ENCODE data around the gene MROH9. TPM values are rescaled to one million over a fixed set of nuclear protein-coding genes. Genes with fewer than 3 reads are reported as not detected.

The MROH9 gene
- total RNA-seq, 1 donor from 2014 or later, result not detected

DNA sequence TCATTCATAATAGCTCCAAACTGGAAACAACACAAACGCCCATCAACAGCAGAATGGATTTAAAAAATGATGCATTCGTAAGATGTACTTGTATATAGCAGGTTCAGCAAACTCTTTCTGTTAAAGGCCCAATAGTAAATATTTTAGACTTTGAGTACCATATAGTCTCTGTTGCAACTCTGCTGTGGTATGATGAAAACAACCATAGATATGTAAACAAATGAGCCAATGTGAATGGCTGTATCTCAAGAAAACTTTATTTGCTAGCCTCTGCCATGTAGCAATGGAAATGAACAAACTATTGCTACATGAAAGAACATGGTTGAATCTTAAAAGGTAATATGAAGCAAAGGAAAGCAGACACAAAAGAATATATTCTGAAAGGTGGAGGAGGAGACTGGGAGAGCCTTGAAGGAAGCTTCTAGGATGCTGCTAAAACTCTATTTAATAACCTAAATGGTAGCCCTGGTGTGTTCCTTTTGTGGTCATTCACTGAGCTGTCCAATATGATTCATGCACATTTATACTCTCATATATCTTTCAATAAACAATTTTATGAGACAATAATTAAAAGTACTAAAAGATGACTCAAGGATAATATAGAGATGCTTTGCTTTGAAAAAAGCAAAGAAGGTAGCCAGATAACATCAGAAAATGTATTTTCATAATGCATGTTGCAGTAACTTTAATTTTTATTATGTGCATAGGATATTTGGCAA, 126.2 kb downstream of the MROH9 start:
- H3K9me3 Mint-ChIP-seq, result no peaks in the 10 kb centered on the region
- no peaks in the 10 kb centered on the region for H3K4me1 Mint-ChIP-seq (ENCODE audit: low read depth)
- H3K36me3 Mint-ChIP-seq (ENCODE audit: low read depth), result no peaks in the 10 kb centered on the region
- intact Hi-C loops (cut with micrococcal nuclease), result no loop called here
- DNase-seq (ENCODE audit: low spot score), result no peak
- H3K27ac Mint-ChIP-seq, result no peak overlapping the region
- H3K4me3 Mint-ChIP-seq, result no peak overlapping the region
- H3K27me3 Mint-ChIP-seq (ENCODE audit: insufficient read depth), result no peaks in the 10 kb centered on the region

DNA sequence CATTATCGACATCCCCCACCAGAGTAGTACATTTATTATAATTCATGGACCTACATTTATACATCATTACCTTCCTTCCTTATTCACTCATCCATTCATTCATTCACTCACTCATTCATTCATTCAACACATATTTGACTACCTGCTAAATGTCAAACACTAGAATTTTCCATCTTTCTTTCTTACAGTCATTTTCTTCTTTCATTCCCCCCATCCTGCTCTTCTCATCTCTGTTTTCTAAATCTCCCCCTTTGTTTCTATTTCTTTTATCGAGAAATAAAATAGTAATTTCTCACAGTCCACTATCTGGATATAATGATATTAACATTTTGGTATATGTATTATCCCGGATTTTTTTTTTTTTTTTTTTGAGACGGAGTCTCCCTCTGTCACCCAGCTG, 127.6 kb downstream of the MROH9 start:
- Mint-ChIP-seq H3K4me1 (ENCODE audit: low read depth) (no peaks in the 10 kb centered on the region), H3K4me3 (no peak overlapping the region), H3K9me3 (no peaks in the 10 kb centered on the region), H3K27me3 (ENCODE audit: insufficient read depth) (no peaks in the 10 kb centered on the region), H3K27ac (no peak overlapping the region), H3K36me3 (ENCODE audit: low read depth) (no peaks in the 10 kb centered on the region)
- no peak for DNase-seq (ENCODE audit: low spot score)
- intact Hi-C loops (cut with micrococcal nuclease), result no loop called here

DNA sequence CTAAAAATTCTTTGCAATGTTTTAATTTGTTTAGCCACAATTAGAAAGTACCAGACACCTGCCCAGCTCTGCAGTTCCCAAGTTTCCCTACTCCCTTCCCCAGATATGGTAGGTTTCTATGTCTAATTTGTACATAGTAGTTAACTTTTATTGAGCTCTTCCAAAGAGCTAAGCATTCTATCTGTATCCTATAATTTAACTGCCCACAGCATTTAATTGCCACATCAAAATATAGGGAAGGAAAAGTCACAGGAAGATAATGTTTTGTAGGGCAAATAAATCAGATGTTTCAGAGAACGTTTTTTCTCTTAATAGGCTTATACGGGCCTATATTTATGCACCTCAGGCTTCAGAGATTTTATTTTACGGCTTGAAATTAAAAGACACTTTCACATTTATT, 139.7 kb downstream of the MROH9 start:
- H3K9me3 Mint-ChIP-seq, result no peaks in the 10 kb centered on the region

DNA sequence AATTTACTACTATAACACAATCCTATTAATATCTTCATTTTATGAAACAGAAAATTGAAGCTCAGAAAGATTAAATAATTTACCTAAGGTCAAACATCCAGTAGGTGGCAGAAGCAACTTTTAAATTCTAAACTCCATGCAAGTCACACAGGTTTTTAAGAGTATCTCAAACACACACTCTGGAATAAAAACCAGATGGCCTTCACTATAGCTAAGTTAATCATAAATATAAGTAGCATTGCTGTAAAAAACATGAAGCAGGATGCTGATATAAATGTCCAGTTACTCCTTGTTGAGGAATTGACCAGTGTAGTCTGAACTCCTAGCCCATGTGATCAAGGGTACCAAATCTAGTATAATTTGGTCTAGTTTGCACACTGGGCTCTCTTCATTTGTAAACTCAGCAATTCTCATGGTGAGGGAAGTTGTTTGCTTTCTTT, 146.0 kb downstream of the MROH9 start:
- no peak for DNase-seq (ENCODE audit: low spot score)
- H3K27ac Mint-ChIP-seq, result no peak overlapping the region
- H3K36me3 Mint-ChIP-seq (ENCODE audit: low read depth), result no peaks in the 10 kb centered on the region
- H3K4me3 Mint-ChIP-seq, result no peak overlapping the region
- peaks cover 2% of the 10 kb centered on the region for H3K27me3 Mint-ChIP-seq (ENCODE audit: insufficient read depth)
- H3K9me3 Mint-ChIP-seq, result no peaks in the 10 kb centered on the region
- no peaks in the 10 kb centered on the region for H3K4me1 Mint-ChIP-seq (ENCODE audit: low read depth)
- intact Hi-C loops (cut with micrococcal nuclease), result loop anchor here (10.0 kb wide), 1 partner anchor 233 kb away; the partner anchor contains the start of gene FMO4

More for the DNA sequence above, 139.7 kb downstream of the MROH9 start:
- H3K4me3 Mint-ChIP-seq, result no peak overlapping the region
- no peak overlapping the region for H3K27ac Mint-ChIP-seq
- no peak for DNase-seq (ENCODE audit: low spot score)
- no peaks in the 10 kb centered on the region for H3K4me1 Mint-ChIP-seq (ENCODE audit: low read depth)
- no peaks in the 10 kb centered on the region for H3K36me3 Mint-ChIP-seq (ENCODE audit: low read depth)
- intact Hi-C loops (cut with micrococcal nuclease), result no loop called here
- no peaks in the 10 kb centered on the region for H3K27me3 Mint-ChIP-seq (ENCODE audit: insufficient read depth)

DNA sequence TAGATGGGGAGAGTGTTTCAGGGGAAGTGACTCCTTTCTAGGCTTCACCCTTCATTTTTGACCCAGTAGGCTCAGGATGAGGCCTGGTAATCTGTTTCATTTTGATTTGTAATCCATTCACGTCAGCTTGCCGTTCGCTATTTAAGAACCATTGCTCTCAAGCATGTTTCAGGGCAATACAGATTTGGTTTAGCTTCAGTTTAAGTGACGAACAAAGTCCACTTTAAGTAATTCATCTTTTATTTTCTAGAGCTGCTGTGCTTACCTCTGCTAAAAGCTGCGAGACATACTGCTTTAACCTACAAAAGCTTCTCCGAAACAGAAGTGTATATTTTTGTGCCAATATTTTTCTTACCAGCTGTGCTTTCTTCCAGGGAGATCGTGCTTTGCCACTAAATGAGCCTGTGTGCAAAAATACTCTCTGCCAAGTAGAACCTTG, 146.4 kb downstream of the MROH9 start:
- intact Hi-C loops (cut with micrococcal nuclease), result loop anchor here (10.0 kb wide), 1 partner anchor 233 kb away; the partner anchor contains the start of gene FMO4
- Mint-ChIP-seq H3K36me3 (ENCODE audit: low read depth) (no peaks in the 10 kb centered on the region), H3K27ac (no peak overlapping the region), H3K9me3 (no peaks in the 10 kb centered on the region), H3K27me3 (ENCODE audit: insufficient read depth) (peaks cover 2% of the 10 kb centered on the region), H3K4me1 (ENCODE audit: low read depth) (no peaks in the 10 kb centered on the region), H3K4me3 (no peak overlapping the region)
- DNase-seq (ENCODE audit: low spot score), result no peak

DNA sequence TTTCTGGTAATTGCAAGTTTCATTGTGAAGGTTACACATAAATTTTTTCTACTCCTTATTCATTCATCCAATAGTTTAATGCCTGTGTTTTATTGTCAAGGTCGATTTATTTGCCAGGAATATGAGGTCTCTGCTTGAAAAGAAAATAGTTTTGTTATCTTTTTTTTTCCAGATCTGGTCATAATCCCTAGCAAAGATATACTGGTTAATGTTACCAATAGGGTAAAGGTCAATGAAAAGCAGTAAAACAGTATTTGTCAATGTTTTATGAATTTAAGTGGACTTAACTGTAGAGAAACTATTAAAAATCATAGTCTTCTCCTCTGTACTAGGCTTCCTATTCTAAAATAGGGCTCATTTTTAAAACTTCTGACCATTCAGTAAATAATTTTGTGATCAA, 147.3 kb downstream of the MROH9 start:
- H3K36me3 Mint-ChIP-seq (ENCODE audit: low read depth), result no peaks in the 10 kb centered on the region
- H3K9me3 Mint-ChIP-seq, result no peaks in the 10 kb centered on the region
- H3K27ac Mint-ChIP-seq, result no peak overlapping the region
- H3K4me3 Mint-ChIP-seq, result no peak overlapping the region
- intact Hi-C loops (cut with micrococcal nuclease), result loop anchor here (10.0 kb wide), 1 partner anchor 232 kb away; the partner anchor contains the start of gene FMO4
- no peak for DNase-seq (ENCODE audit: low spot score)
- H3K4me1 Mint-ChIP-seq (ENCODE audit: low read depth), result no peaks in the 10 kb centered on the region
- peaks cover 2% of the 10 kb centered on the region for H3K27me3 Mint-ChIP-seq (ENCODE audit: insufficient read depth)

DNA sequence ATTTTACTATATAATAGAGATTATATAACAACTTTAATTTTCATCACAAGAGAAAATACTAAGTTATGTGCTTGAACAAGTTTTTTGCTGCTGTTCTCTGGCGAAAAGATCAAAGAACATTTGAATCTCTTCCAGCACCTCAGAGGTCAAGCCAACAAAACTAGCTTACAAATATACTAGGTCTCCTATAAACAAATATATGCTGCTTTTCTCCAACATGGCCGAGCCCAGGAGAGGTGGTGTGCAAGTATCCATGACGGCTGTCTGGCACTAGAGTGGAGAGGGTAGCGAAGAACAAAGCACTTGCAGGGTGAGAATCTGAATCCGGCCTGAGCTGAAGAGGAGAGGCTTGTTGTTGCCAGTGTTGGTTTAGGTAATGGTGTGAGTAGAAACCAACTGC, 147.9 kb downstream of the MROH9 start:
- no peak overlapping the region for H3K27ac Mint-ChIP-seq
- H3K36me3 Mint-ChIP-seq (ENCODE audit: low read depth), result no peaks in the 10 kb centered on the region
- H3K27me3 Mint-ChIP-seq (ENCODE audit: insufficient read depth), result peaks cover 2% of the 10 kb centered on the region
- DNase-seq (ENCODE audit: low spot score), result no peak
- no peak overlapping the region for H3K4me3 Mint-ChIP-seq
- no peaks in the 10 kb centered on the region for H3K9me3 Mint-ChIP-seq
- intact Hi-C loops (cut with micrococcal nuclease), result loop anchor here (10.0 kb wide), 1 partner anchor 232 kb away; the partner anchor contains the start of gene FMO4
- H3K4me1 Mint-ChIP-seq (ENCODE audit: low read depth), result no peaks in the 10 kb centered on the region

DNA sequence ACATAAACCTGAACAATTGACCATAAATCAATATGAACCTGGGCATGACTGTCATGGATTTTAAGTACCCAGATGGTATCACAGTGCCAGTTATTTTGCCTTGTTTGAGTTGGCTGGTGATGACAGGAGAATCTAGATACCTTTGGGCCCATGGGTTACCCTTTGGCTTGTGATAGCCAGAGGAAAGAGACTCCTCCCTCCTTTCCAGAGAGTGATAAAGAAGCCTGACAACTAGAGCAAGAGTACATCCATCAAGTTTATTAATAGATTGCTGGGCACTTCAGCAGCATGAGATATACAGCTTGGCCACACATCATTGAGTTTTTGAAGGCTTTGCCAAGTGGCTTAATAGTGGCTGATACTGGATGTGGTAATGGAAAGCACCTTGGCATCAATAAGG, 148.8 kb downstream of the MROH9 start:
- no peak overlapping the region for H3K4me3 Mint-ChIP-seq
- no peaks in the 10 kb centered on the region for H3K36me3 Mint-ChIP-seq (ENCODE audit: low read depth)
- no peak overlapping the region for H3K27ac Mint-ChIP-seq
- DNase-seq (ENCODE audit: low spot score), result no peak
- H3K9me3 Mint-ChIP-seq, result no peaks in the 10 kb centered on the region
- intact Hi-C loops (cut with micrococcal nuclease), result loop anchor here (10.0 kb wide), 1 partner anchor 231 kb away; the partner anchor contains the start of gene FMO4
- H3K27me3 Mint-ChIP-seq (ENCODE audit: insufficient read depth), result peaks cover 2% of the 10 kb centered on the region
- no peaks in the 10 kb centered on the region for H3K4me1 Mint-ChIP-seq (ENCODE audit: low read depth)

DNA sequence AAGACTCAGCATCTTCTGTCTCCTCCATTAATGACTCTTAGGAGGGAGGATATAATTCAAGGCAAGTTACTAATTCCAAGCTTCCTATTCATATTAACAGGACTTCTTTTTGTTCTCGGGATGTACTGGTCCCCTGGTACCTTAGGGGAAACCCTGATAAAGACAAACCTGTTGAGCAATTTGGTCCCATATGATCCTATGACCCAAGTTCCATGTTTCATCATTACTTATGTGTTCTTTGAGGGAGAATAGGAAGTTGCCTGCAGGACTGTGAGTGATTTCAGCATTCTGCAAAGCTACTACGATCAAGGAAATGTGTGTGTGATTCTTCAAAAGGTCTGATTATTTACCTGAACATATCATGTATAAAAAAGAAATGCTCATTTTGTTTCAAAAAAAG, 149.5 kb downstream of the MROH9 start:
- no peaks in the 10 kb centered on the region for H3K9me3 Mint-ChIP-seq
- no peaks in the 10 kb centered on the region for H3K36me3 Mint-ChIP-seq (ENCODE audit: low read depth)
- H3K27me3 Mint-ChIP-seq (ENCODE audit: insufficient read depth), result peaks cover 2% of the 10 kb centered on the region
- no peak for DNase-seq (ENCODE audit: low spot score)
- H3K27ac Mint-ChIP-seq, result no peak overlapping the region
- H3K4me3 Mint-ChIP-seq, result no peak overlapping the region
- no peaks in the 10 kb centered on the region for H3K4me1 Mint-ChIP-seq (ENCODE audit: low read depth)
- intact Hi-C loops (cut with micrococcal nuclease), result loop anchor here (10.0 kb wide), 1 partner anchor 230 kb away; the partner anchor contains the start of gene FMO4

DNA sequence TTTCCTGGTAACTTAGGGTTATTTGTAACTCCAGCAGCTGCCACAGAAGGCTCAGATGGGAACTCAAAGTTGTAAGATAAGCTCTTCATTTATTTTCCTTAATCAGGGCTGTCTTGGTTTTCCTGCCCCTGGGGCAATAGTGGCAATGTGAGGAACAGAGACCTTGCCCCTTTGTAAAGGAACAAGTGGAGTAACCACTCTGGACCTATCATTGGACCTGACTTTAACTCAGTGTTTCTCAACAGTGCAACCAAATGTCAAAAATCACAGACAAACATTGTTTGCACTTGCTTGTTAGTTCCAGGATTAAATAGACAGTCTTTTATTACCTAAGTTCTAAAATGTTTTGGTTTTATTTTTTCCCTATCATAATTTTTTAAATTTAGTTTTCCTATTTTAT, 152.6 kb downstream of the MROH9 start:
- Mint-ChIP-seq H3K27me3 (ENCODE audit: insufficient read depth) (peaks cover 2% of the 10 kb centered on the region), H3K4me1 (ENCODE audit: low read depth) (no peaks in the 10 kb centered on the region), H3K4me3 (no peak overlapping the region), H3K36me3 (ENCODE audit: low read depth) (no peaks in the 10 kb centered on the region), H3K9me3 (no peaks in the 10 kb centered on the region), H3K27ac (no peak overlapping the region)
- intact Hi-C loops (cut with micrococcal nuclease), result loop anchor here (10.0 kb wide), 1 partner anchor 227 kb away; the partner anchor contains the start of gene FMO4
- DNase-seq (ENCODE audit: low spot score), result no peak

DNA sequence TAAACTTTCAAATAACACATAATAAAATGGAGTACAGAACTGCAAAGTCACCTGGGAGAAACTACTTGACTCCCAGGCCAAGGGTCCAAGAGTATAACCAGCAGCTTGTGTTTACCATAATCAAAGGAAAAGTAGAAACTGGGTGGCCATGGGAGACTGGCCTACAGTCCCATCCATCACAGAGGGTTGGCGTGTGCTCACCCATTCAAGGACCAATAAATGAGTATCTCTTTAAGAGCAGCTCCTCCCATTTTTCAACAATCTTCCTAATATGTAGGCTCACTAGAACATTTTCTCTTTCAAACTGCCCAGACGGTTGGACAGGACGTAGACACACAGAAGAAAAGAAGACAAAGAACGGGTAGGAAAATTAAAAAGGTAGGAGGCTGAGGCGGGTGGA, 155.3 kb downstream of the MROH9 start, which contains the start of gene FMO3:
Gene FMO3, plus strand, starts transcription at position 302 of the 400 bp plus-strand sequence. CDS start 1,754 bp downstream, outside the sequence.
- H3K36me3 Mint-ChIP-seq (ENCODE audit: low read depth), result no peaks in the 10 kb centered on the region
- H3K27me3 Mint-ChIP-seq (ENCODE audit: insufficient read depth), result peaks cover 2% of the 10 kb centered on the region
- intact Hi-C loops (cut with micrococcal nuclease), result no loop called here
- H3K4me1 Mint-ChIP-seq (ENCODE audit: low read depth), result no peaks in the 10 kb centered on the region
- no peak for DNase-seq (ENCODE audit: low spot score)
- no peak within 1 kb of the TSS for H3K4me3 Mint-ChIP-seq
- H3K9me3 Mint-ChIP-seq, result no peaks in the 10 kb centered on the region
- H3K27ac Mint-ChIP-seq, result no peak within 1 kb of the TSS

DNA sequence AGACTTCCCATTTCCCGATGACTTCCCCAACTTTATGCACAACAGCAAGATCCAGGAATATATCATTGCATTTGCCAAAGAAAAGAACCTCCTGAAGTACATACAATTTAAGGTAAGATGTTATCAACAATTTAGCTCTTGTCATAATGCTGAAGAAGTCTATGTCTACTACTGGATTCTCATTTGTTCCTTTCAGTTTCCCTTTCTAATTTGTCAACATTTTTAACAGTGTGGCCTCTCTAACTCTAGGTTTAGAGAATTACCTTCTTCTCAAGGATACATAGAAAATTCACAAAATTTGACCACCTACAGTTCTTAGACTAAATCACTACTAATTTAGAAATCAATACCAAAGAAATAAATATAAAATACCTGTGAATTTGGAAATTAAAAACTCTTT, 168.5 kb downstream of the MROH9 start:
- no peaks in the 10 kb centered on the region for H3K9me3 Mint-ChIP-seq

DNA sequence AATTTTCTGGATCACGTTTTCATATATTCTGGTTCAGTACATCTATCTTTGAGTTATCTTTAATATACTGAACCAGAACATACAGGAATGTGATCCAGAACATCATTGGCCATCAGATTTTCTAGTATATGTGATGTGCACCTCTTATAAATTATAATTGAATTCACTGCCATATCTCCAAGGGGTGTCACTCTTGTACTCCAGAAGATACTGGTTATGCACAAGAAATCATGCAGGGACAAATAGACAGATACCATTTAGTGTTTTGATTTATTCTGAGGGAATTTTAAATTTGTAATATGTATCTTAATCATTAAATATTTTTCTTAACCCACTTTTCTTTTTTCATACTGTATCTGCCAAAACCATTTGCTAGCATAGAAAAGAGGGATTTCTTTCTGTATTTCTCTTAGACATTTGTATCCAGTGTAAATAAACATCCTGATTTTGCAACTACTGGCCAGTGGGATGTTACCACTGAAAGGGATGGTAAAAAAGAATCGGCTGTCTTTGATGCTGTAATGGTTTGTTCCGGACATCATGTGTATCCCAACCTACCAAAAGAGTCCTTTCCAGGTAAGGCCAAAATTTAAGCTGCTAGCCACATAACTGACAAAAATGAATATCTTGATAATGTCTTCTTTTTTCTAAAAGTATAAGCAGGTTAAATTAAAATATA, 172.1 kb downstream of the MROH9 start:
- no peak for DNase-seq (ENCODE audit: low spot score)
- no peak overlapping the region for H3K4me3 Mint-ChIP-seq
- H3K27ac Mint-ChIP-seq, result no peak overlapping the region
- no peaks in the 10 kb centered on the region for H3K4me1 Mint-ChIP-seq (ENCODE audit: low read depth)
- H3K27me3 Mint-ChIP-seq (ENCODE audit: insufficient read depth), result peaks cover 3% of the 10 kb centered on the region
- no peaks in the 10 kb centered on the region for H3K36me3 Mint-ChIP-seq (ENCODE audit: low read depth)
- intact Hi-C loops (cut with micrococcal nuclease), result no loop called here
- no peaks in the 10 kb centered on the region for H3K9me3 Mint-ChIP-seq

More for the DNA sequence above, 168.5 kb downstream of the MROH9 start:
- Mint-ChIP-seq H3K36me3 (ENCODE audit: low read depth) (no peaks in the 10 kb centered on the region), H3K4me1 (ENCODE audit: low read depth) (no peaks in the 10 kb centered on the region), H3K27me3 (ENCODE audit: insufficient read depth) (peaks cover 3% of the 10 kb centered on the region), H3K27ac (no peak overlapping the region), H3K4me3 (no peak overlapping the region)
- DNase-seq (ENCODE audit: low spot score), result no peak
- intact Hi-C loops (cut with micrococcal nuclease), result no loop called here

Measured in activated T-helper 1 cell treated with anti-CD3 and anti-CD28 coated beads, Interleukin-12 subunit alpha, Interleukin-12 subunit beta, Interleukin-2, Interleukin-4 antibody, amounts not matched to agents 30 ng/mL and 10 ng/mL and 1 ng/mL, durations not matched to agents 14 hours and 24 hours and 36 hours (primary cell).